HUES64 (cell line): ENCODE measurements around the gene FRYL.
A peak's percentile ranks its signal among the peaks of the same experiment; 100 is the strongest.
"Not testable (repeated sequence)": the region's sequence is repeated elsewhere in the genome, so short reads cannot be mapped to it uniquely, and the experiment has no call there.

Experiments used
- H3K27ac ChIP-seq: 2 replicates; pipeline ENCODE4 v1.7.0; 2013; ENCODE audit warnings: low read depth, low read length, inconsistent platforms
- H3K27me3 ChIP-seq: 2 replicates; pipeline ENCODE4 v1.6.1; 2013; ENCODE audit warnings: mild to moderate bottlenecking, low read length; ENCODE audit not compliant: insufficient read depth
- H3K36me3 ChIP-seq: 2 replicates; pipeline ENCODE4 v1.6.1; 2013; ENCODE audit warnings: mild to moderate bottlenecking, low read length; ENCODE audit not compliant: insufficient read depth
- H3K4me1 ChIP-seq: 2 replicates; pipeline ENCODE4 v1.6.1; 2013; ENCODE audit warnings: mild to moderate bottlenecking, low read length, moderate library complexity; ENCODE audit not compliant: insufficient read depth
- H3K4me3 ChIP-seq: 2 replicates; pipeline ENCODE4 v1.5.1; 2013; ENCODE audit warnings: mild to moderate bottlenecking, low read length, moderate library complexity
- H3K9ac ChIP-seq: 2 replicates; pipeline ENCODE4 v1.6.1; 2013; ENCODE audit warnings: mild to moderate bottlenecking, low read depth, low read length
- H3K9me3 ChIP-seq: 2 replicates; pipeline ENCODE4 v1.6.1; 2013; ENCODE audit warnings: low read depth, low read length; ENCODE audit not compliant: insufficient read depth
- WGBS: fragments of 150-250, 120-280 bp; methylation state at CpG from one replicate; pipeline ENCODE4 v1.1.7; 2013; ENCODE audit warnings: missing lambda C conversion rate; 5-methylcytosine and 5-hydroxymethylcytosine counted together

FRYL gene

DNA sequence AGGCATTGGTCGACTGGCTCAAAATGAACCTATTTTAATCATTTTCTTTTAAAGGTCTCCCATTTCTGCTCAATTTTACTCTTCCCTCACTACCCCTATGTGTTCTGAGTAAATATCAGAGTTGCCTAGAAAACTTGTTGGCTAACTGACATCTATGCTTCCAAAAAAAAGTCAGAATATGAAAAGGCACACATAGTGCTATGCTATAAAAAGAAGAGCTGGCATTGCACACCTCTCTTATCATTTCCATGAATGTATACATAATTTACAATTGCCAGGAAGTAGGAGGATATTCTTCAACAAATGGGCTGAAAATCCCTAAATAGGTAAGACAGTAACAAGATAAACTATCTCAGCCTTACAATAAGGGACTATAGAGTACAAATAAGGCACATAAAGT lies 70.2 kb downstream of the FRYL start:
- H3K4me1 ChIP-seq: 0 out of 2 replicates have a peak, but pooled peaks cover 3% of the 10 kb centered on the region
- no peak overlapping the region for H3K27ac ChIP-seq
- WGBS: 100% methylated on average over 1 of the region's 1 CpG
- no peak overlapping the region for H3K9ac ChIP-seq
- peaks cover 4% of the 10 kb centered on the region; the same call in 1 of the 2 replicates for H3K9me3 ChIP-seq
- H3K27me3 ChIP-seq: no peaks in the 10 kb centered on the region
- H3K36me3 ChIP-seq: peaks cover 27% of the 10 kb centered on the region
- no peak overlapping the region for H3K4me3 ChIP-seq

DNA sequence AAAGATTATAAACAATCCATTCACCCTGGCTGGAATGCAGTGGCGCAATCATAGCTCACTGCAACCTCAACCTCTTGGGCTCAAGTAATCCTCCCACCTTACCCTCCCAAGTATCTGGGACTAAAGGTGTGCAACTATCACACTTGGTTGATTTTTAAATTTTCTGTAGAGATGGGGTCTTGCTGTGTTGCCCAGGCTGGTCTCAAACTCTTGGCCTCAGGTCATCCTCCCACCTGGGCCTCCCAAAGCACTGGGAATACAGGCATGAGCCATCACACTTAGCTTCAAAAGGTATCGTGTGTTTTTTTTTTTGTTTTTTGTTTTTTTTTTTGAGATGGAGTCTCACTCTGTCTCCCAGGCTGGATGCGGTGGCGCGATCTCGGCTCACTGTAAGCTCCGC lies 71.5 kb downstream of the FRYL start:
- peaks cover 27% of the 10 kb centered on the region for H3K36me3 ChIP-seq
- over 99% methylated on average over 7 of the region's 7 CpGs for WGBS
- H3K27me3 ChIP-seq: no peaks in the 10 kb centered on the region
- H3K9ac ChIP-seq: no peak overlapping the region
- peaks cover 4% of the 10 kb centered on the region; the same call in 1 of the 2 replicates for H3K9me3 ChIP-seq
- no peak overlapping the region for H3K27ac ChIP-seq
- H3K4me1 ChIP-seq: peaks cover 14% of the 10 kb centered on the region
- H3K4me3 ChIP-seq: no peak overlapping the region

- Histone ChIP-seq H3K27me3 (no peaks in the 10 kb centered on the region), H3K4me1 (peaks cover 23% of the 10 kb centered on the region), H3K9ac (no peak overlapping the region), H3K9me3 (peaks cover 4% of the 10 kb centered on the region; the same call in 1 of the 2 replicates), H3K4me3 (no peak overlapping the region), H3K36me3 (peaks cover 27% of the 10 kb centered on the region), H3K27ac (no peak overlapping the region)
These were observed 73.3 kb downstream of the FRYL start for GRCh38 chr4:48706736-48707135.

- H3K27ac ChIP-seq: no peak overlapping the region
- 93% methylated on average over 3 of the region's 3 CpGs for WGBS
- no peak overlapping the region for H3K4me3 ChIP-seq
- H3K9ac ChIP-seq: no peak overlapping the region
- H3K9me3 ChIP-seq: peaks cover 2% of the 10 kb centered on the region; the same call in 1 of the 2 replicates
- H3K4me1 ChIP-seq: peaks cover 23% of the 10 kb centered on the region
- no peaks in the 10 kb centered on the region for H3K27me3 ChIP-seq
- H3K36me3 ChIP-seq: peaks cover 24% of the 10 kb centered on the region
These were observed 74.5 kb downstream of the FRYL start for GRCh38 chr4:48705609-48706008.

GRCh38 chr4:48704091-48704802 lies 75.8 kb downstream of the FRYL start:
- WGBS: 68% methylated on average over 4 of the region's 4 CpGs
- Histone ChIP-seq H3K27me3 (no peaks in the 10 kb centered on the region), H3K9me3 (no peaks in the 10 kb centered on the region), H3K36me3 (peaks cover 11% of the 10 kb centered on the region), H3K27ac (no peak overlapping the region), H3K4me3 (no peak overlapping the region), H3K4me1 (peaks cover 32% of the 10 kb centered on the region), H3K9ac (no peak overlapping the region)

GRCh38 chr4:48699475-48699874 lies 80.6 kb downstream of the FRYL start:
- Histone ChIP-seq H3K36me3 (no peaks in the 10 kb centered on the region), H3K4me3 (no peak overlapping the region), H3K4me1 (peaks cover 49% of the 10 kb centered on the region), H3K27ac (peak overlapping the region; percentile 28), H3K27me3 (no peaks in the 10 kb centered on the region), H3K9me3 (no peaks in the 10 kb centered on the region), H3K9ac (no peak overlapping the region)
- 72% methylated on average over 1 of the region's 1 CpG for whole genome bisulfite sequencing

GRCh38 chr4:48698029-48698971 lies 81.8 kb downstream of the FRYL start:
- H3K27ac ChIP-seq: peak overlapping the region; percentile 59
- no peaks in the 10 kb centered on the region for H3K9me3 ChIP-seq
- H3K4me1 ChIP-seq: peaks cover 49% of the 10 kb centered on the region
- no peaks in the 10 kb centered on the region for H3K27me3 ChIP-seq
- no peak overlapping the region for H3K4me3 ChIP-seq
- no peak overlapping the region for H3K9ac ChIP-seq
- no peaks in the 10 kb centered on the region for H3K36me3 ChIP-seq
- WGBS: 82% methylated on average over 5 of the region's 5 CpGs

- H3K9ac ChIP-seq, H3K36me3 ChIP-seq, H3K9me3 ChIP-seq, H3K4me3 ChIP-seq, H3K27me3 ChIP-seq, H3K27ac ChIP-seq: not testable (repeated sequence)
- peaks cover 51% of the 10 kb centered on the region for H3K4me1 ChIP-seq
- 95% methylated on average over 6 of the region's 6 CpGs for WGBS
These were observed 82.6 kb downstream of the FRYL start for GRCh38 chr4:48697516-48697915.

DNA sequence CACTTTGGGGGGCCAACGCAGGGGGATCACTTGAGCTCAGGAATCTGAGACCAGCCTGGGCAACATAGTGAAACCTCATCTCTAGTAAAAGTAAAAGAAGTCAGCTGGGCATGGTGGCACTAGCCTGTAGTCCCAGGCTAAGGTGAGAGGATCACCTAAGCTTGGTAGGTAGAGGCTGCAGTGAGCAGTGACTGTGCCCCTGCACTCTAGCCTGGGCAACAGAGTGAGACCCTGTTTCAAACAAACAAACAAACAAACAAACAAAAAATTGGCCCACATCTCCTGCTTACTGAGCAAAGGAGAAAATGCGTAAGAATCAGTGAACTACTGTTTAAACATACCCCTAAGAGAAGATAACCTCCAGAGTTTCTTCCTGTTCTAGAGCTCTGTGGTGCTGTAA lies 85.3 kb downstream of the FRYL start:
- Histone ChIP-seq H3K36me3 (no peaks in the 10 kb centered on the region), H3K9ac (no peak overlapping the region), H3K9me3 (no peaks in the 10 kb centered on the region), H3K4me1 (peaks cover 52% of the 10 kb centered on the region), H3K27me3 (no peaks in the 10 kb centered on the region), H3K4me3 (no peak overlapping the region), H3K27ac (peak overlapping the region; percentile 16; the same call in 1 of the 2 replicates)
- WGBS: 79% methylated on average over 2 of the region's 2 CpGs

DNA sequence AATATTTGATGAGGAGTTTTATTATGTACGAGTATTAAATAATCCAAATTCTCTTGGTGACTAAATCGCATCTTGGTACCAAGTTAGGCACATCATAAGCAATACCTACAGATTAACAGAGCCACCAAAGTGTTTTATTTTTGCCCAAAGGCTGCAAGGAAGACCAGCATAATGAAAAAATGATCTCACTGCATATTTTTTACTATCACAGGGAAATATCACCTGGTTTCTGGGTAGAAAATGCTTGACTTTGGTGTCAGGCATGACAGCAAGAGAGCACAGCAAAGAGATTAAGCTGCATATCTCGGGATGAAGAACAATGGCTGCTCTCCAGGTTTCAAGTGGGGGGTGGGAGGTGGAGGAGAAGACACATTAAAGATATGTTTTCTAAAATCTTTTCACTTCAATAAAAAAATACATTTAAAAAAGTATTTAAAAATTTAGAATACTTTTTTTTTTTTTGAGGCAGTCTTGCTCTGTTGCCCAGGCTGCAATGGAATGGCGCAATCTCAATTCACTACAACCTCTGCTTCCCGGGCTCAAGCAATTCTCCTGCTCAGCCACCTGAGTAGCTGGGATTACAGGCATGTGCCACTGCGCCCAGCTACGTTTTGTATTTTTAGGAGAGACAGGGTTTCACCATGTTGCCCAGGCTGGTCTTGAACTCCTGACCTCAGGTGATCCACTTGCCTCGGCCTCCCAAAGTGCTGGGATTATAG lies 86.1 kb downstream of the FRYL start:
- H3K27me3 ChIP-seq: no peaks in the 10 kb centered on the region
- peaks cover 44% of the 10 kb centered on the region for H3K4me1 ChIP-seq
- no peaks in the 10 kb centered on the region for H3K36me3 ChIP-seq
- 72% methylated on average over 8 of the region's 8 CpGs for WGBS
- H3K9me3 ChIP-seq: no peaks in the 10 kb centered on the region
- H3K4me3 ChIP-seq: no peak overlapping the region
- H3K9ac ChIP-seq: no peak overlapping the region
- H3K27ac ChIP-seq: peak overlapping the region; percentile 31

GRCh38 chr4:48692897-48693296 lies 87.2 kb downstream of the FRYL start:
- 41% methylated on average over 2 of the region's 2 CpGs for WGBS
- Histone ChIP-seq H3K4me1 (peaks cover 34% of the 10 kb centered on the region), H3K4me3 (no peak overlapping the region), H3K27ac (peak overlapping the region; percentile 51; the same call in 1 of the 2 replicates), H3K9ac (no peak overlapping the region), H3K36me3 (no peaks in the 10 kb centered on the region), H3K27me3 (no peaks in the 10 kb centered on the region), H3K9me3 (no peaks in the 10 kb centered on the region)
